Mucosa of descending colon (tissue), 3 donors: ENCODE measurements around the gene PIGU. TPM values are rescaled to one million over a fixed set of nuclear protein-coding genes. Genes with fewer than 3 reads are reported as not detected.
A peak's percentile ranks its signal among the peaks of the same experiment; 100 is the strongest.

Source experiments
- ATAC-seq: fragments of 200-7000 bp; cut with Tn5 transposase; one replicate; pipeline ENCODE4 v1.9.1; 2020; ENCODE audit warnings: mild to moderate bottlenecking, moderate library complexity
- DNase-seq, 3 donors: peaks; one replicate each; pipeline ENCODE4 v3.0.0-alpha.2; 2020
- H3K36me3 ChIP-seq: fragments of 200-600 bp; one replicate; pipeline ENCODE4 v1.8.0; 2021; ENCODE audit warnings: low read depth, mild to moderate bottlenecking
- H3K4me1 ChIP-seq: fragments of 200-600 bp; one replicate; pipeline ENCODE4 v1.8.0; 2021; ENCODE audit warnings: low read depth, mild to moderate bottlenecking
- H3K4me3 ChIP-seq: fragments of 200-600 bp; one replicate; pipeline ENCODE4 v1.8.0; 2021; ENCODE audit warnings: mild to moderate bottlenecking
- H3K9me3 ChIP-seq: fragments of 200-600 bp; one replicate; pipeline ENCODE4 v1.8.0; 2021; ENCODE audit warnings: mild to moderate bottlenecking
- CTCF ChIP-seq: fragments of 200-600 bp; IDR thresholded peaks from one replicate; pipeline ENCODE4 v1.8.0; 2022; ENCODE audit warnings: antibody characterized with exemption, mild to moderate bottlenecking
- intact Hi-C, 2 donors: fragments of 100-400 bp; cut with DNase I in 1 of 2; cut with micrococcal nuclease in 1 of 2; formaldehyde crosslinking; loops; one replicate each; pipeline versions ENCODE4 v1.11.0 to v1.11.1; 2022; cut with DNase I, micrococcal nuclease
- total RNA-seq, 3 donors: library from RNA; stranded (reverse); fragmentation: NEBNext Ultra II Directional in 2 of 3; extraction: Animal tissue kit (Norgen Biotek cat#: 25700) in 2 of 3; gene quantifications; one replicate each; pipeline versions ENCODE4 v1.2.1 to v1.2.4, GENCODE V29; 2021 to 2023
- donor health status: DM: no; HTN: no; CAD: no; lungs with moderate emphysema.
- donor health status: DM: no; HTN: no; CAD: no.
- donor health status: DM: no; HTN: yes; CAD: no.

Gene PIGU
- total RNA-seq, 3 donors from 2014 or later, result 14.4 to 26.3 (median 24.3) TPM

- ATAC-seq (no peak), DNase-seq (peak in 2 of 3 donors; percentile 12 to 14)
- no peak for TF ChIP-seq CTCF
- Histone ChIP-seq H3K9me3 (no peaks in the 10 kb centered on the region), H3K36me3 (peaks cover 11% of the 10 kb centered on the region), H3K4me1 (peaks cover 15% of the 10 kb centered on the region), H3K4me3 (no peak overlapping the region)
- intact Hi-C loops, result no loop called here
These were observed 146.6 kb downstream of the PIGU start for GRCh38 chr20:34530342-34530741.

GRCh38 chr20:34529742-34530141, 147.2 kb downstream of the PIGU start:
- intact Hi-C loops, result no loop called here
- Histone ChIP-seq H3K36me3 (peaks cover 5% of the 10 kb centered on the region), H3K4me1 (peaks cover 19% of the 10 kb centered on the region), H3K9me3 (no peaks in the 10 kb centered on the region), H3K4me3 (no peak overlapping the region)
- DNase-seq (no peak), ATAC-seq (no peak)
- TF ChIP-seq CTCF, result no peak

- ATAC-seq, result no peak
- peaks cover 21% of the 10 kb centered on the region for H3K4me1 ChIP-seq
These were observed 148.0 kb downstream of the PIGU start for GRCh38 chr20:34528921-34529297.

GRCh38 chr20:34527016-34527415, 149.9 kb downstream of the PIGU start:
- H3K9me3 ChIP-seq, result no peaks in the 10 kb centered on the region
- DNase-seq (peak in 1 of 3 donors; percentile 17), ATAC-seq (no peak)
- intact Hi-C loops, result no loop called here
- TF ChIP-seq CTCF, result no peak
- no peak overlapping the region for H3K4me3 ChIP-seq
- peaks cover 36% of the 10 kb centered on the region for H3K4me1 ChIP-seq
- H3K36me3 ChIP-seq, result no peaks in the 10 kb centered on the region

More at GRCh38 chr20:34528921-34529297, 148.0 kb downstream of the PIGU start:
- intact Hi-C loops, result no loop called here
- DNase-seq, result peak in 2 of 3 donors; percentile 31 to 47
- Histone ChIP-seq H3K4me3 (no peak overlapping the region), H3K9me3 (no peaks in the 10 kb centered on the region), H3K36me3 (no peaks in the 10 kb centered on the region)
- no peak for TF ChIP-seq CTCF

- peaks cover 37% of the 10 kb centered on the region for H3K4me1 ChIP-seq
- H3K9me3 ChIP-seq, result no peaks in the 10 kb centered on the region
- intact Hi-C loops, result no loop called here
- DNase-seq, result no peak
- no peaks in the 10 kb centered on the region for H3K36me3 ChIP-seq
- ATAC-seq, result no peak
- H3K4me3 ChIP-seq, result no peak overlapping the region
- no peak for TF ChIP-seq CTCF
These were observed 150.4 kb downstream of the PIGU start for GRCh38 chr20:34526466-34526865.
